Sigmoid colon (tissue), 4 donors: ENCODE measurements around the gene YDJC.

Experiments
- CTCF ChIP-seq, 4 experiments: fragments of 450-650 bp in 3 of 4; fragments of 200-600 bp in 1 of 4; IDR thresholded peaks; one replicate each; pipeline ENCODE4 v1.5.1; 2016 to 2019; ENCODE audit warnings: antibody characterized with exemption in 4 of 4, mild to moderate bottlenecking in 3 of 4, moderate library complexity in 2 of 4
- EP300 ChIP-seq, 4 donors: sonication (generic); formaldehyde crosslinking; IDR thresholded peaks; one replicate each; pipeline ENCODE4 v1.6.1; 2017; ENCODE audit warnings: antibody characterized with exemption in 4 of 4
- POLR2A ChIP-seq, 2 donors: fragments of 450-650 bp; IDR thresholded peaks; one replicate each; pipeline ENCODE4 v1.6.1; 2016; ENCODE audit warnings: antibody characterized with exemption in 2 of 2, mild to moderate bottlenecking in 2 of 2, moderate library complexity in 2 of 2

GRCh38 chr22:21640810-21641209 is 11.0 kb upstream of the YDJC start:
- no peak for TF ChIP-seq EP300 (IDR thresholded peaks at IDR 0.05)
- no peak for TF ChIP-seq POLR2A (IDR thresholded peaks at IDR 0.05)
- TF ChIP-seq CTCF (IDR thresholded peaks at IDR 0.05): no peak
